Activated naive CD4-positive, alpha-beta T cell treated with anti-CD3 and anti-CD28 coated beads for 36 hours (primary cell): Measurements from ENCODE around the gene LIPC. TPM values are rescaled to one million over a fixed set of nuclear protein-coding genes. Genes with fewer than 3 reads are reported as not detected.

Experiments
- CTCF ChIA-PET: fragments of 350-600 bp; sonication (Branson Sonifier 250); formaldehyde crosslinking; loops from one replicate; lab custom pipeline; 2021; ENCODE audit warnings: antibody characterized with exemption; lab: Charles Lee
- DNase-seq: peaks from one replicate; pipeline ENCODE4 v3.0.0-alpha.2; 2020
- H3K27ac Mint-ChIP-seq: one replicate; pipeline ENCODE4 v1.8.0; 2021; ENCODE audit warnings: mild to moderate bottlenecking, mixed read lengths
- H3K27me3 Mint-ChIP-seq: one replicate; pipeline ENCODE4 v1.8.0; 2021; ENCODE audit warnings: low read depth, mixed read lengths
- H3K36me3 Mint-ChIP-seq: one replicate; pipeline ENCODE4 v1.8.0; 2021; ENCODE audit warnings: low read depth, mixed read lengths
- H3K4me1 Mint-ChIP-seq: one replicate; pipeline ENCODE4 v1.8.0; 2021; ENCODE audit warnings: low read depth, mixed read lengths
- H3K4me3 Mint-ChIP-seq: one replicate; pipeline ENCODE4 v1.8.0; 2021; ENCODE audit warnings: mild to moderate bottlenecking, moderate library complexity, mixed read lengths
- H3K9me3 Mint-ChIP-seq: one replicate; pipeline ENCODE4 v1.8.0; 2021; ENCODE audit warnings: mixed read lengths
- intact Hi-C: fragments of 100-400 bp; cut with micrococcal nuclease; formaldehyde crosslinking; loops from one replicate; pipeline ENCODE4 v1.15.1; 2023
- total RNA-seq, 2 experiments: library from RNA; stranded (reverse); gene quantifications; one replicate each; pipeline ENCODE4 v1.2.3, GENCODE V29; 2021

LIPC gene
- total RNA-seq, 2 experiments from 2014 or later: 0.14 to 0.47 TPM

- H3K27me3 Mint-ChIP-seq: no peaks in the 10 kb centered on the region
- no peaks in the 10 kb centered on the region for H3K36me3 Mint-ChIP-seq
- no peaks in the 10 kb centered on the region for H3K4me1 Mint-ChIP-seq
- no peak overlapping the region for H3K4me3 Mint-ChIP-seq
- no peaks in the 10 kb centered on the region for H3K9me3 Mint-ChIP-seq
- H3K27ac Mint-ChIP-seq: no peak overlapping the region
- intact Hi-C loops: no loop called here
- no peak for DNase-seq
- CTCF ChIA-PET: no interaction called here
These were observed 130.3 kb downstream of the LIPC start for GRCh38 chr15:58562135-58562534.

GRCh38 chr15:58564981-58565380, 133.2 kb downstream of the LIPC start:
- intact Hi-C loops: no loop called here
- DNase-seq: no peak
- Mint-ChIP-seq H3K4me1 (peaks cover 10% of the 10 kb centered on the region), H3K36me3 (no peaks in the 10 kb centered on the region), H3K4me3 (no peak overlapping the region), H3K27me3 (no peaks in the 10 kb centered on the region), H3K27ac (no peak overlapping the region), H3K9me3 (peaks cover 2% of the 10 kb centered on the region)
- CTCF ChIA-PET: no interaction called here

- H3K27ac Mint-ChIP-seq: no peak overlapping the region
- H3K36me3 Mint-ChIP-seq: peaks cover 1% of the 10 kb centered on the region
- H3K4me1 Mint-ChIP-seq: peaks cover 10% of the 10 kb centered on the region
- CTCF ChIA-PET: no interaction called here
- H3K4me3 Mint-ChIP-seq: no peak overlapping the region
- intact Hi-C loops: no loop called here
- no peaks in the 10 kb centered on the region for H3K27me3 Mint-ChIP-seq
- peaks cover 2% of the 10 kb centered on the region for H3K9me3 Mint-ChIP-seq
- no peak for DNase-seq
These were observed 133.8 kb downstream of the LIPC start for GRCh38 chr15:58565619-58566018.

GRCh38 chr15:58566029-58566428, 134.2 kb downstream of the LIPC start:
- Mint-ChIP-seq H3K27ac (no peak overlapping the region), H3K27me3 (no peaks in the 10 kb centered on the region), H3K4me3 (no peak overlapping the region), H3K9me3 (peaks cover 2% of the 10 kb centered on the region), H3K36me3 (peaks cover 1% of the 10 kb centered on the region), H3K4me1 (peaks cover 10% of the 10 kb centered on the region)
- intact Hi-C loops: no loop called here
- CTCF ChIA-PET: no interaction called here
- DNase-seq: no peak

- no peaks in the 10 kb centered on the region for H3K27me3 Mint-ChIP-seq
- peaks cover 1% of the 10 kb centered on the region for H3K36me3 Mint-ChIP-seq
- H3K9me3 Mint-ChIP-seq: peaks cover 2% of the 10 kb centered on the region
- intact Hi-C loops: no loop called here
- H3K4me1 Mint-ChIP-seq: peaks cover 10% of the 10 kb centered on the region
- CTCF ChIA-PET: interaction anchor here (0.7 to 2.0 kb wide), 3 partner anchors 91 to 239 kb away, joined by 3 to 4 read pairs (median 3); no protein-coding TSS in a partner anchor
- DNase-seq: peak; percentile 52
- no peak overlapping the region for H3K4me3 Mint-ChIP-seq
- no peak overlapping the region for H3K27ac Mint-ChIP-seq
These were observed 136.4 kb downstream of the LIPC start for GRCh38 chr15:58568157-58568571.

- H3K4me1 Mint-ChIP-seq: peaks cover 10% of the 10 kb centered on the region
- DNase-seq: no peak
- CTCF ChIA-PET: interaction anchor here (2.0 kb wide), 1 partner anchor 92 kb away, joined by 4 read pairs; no protein-coding TSS in a partner anchor
These were observed 137.7 kb downstream of the LIPC start for GRCh38 chr15:58569455-58569854.

GRCh38 chr15:58571491-58571890, 139.7 kb downstream of the LIPC start:
- CTCF ChIA-PET: interaction anchor here (1.1 kb wide), 1 partner anchor 9 kb away, joined by 3 read pairs; no protein-coding TSS in a partner anchor
- Mint-ChIP-seq H3K27ac (no peak overlapping the region), H3K4me1 (peaks cover 16% of the 10 kb centered on the region), H3K36me3 (peaks cover 1% of the 10 kb centered on the region), H3K27me3 (no peaks in the 10 kb centered on the region), H3K9me3 (peaks cover 2% of the 10 kb centered on the region), H3K4me3 (no peak overlapping the region)
- intact Hi-C loops: no loop called here
- no peak for DNase-seq

More at GRCh38 chr15:58569455-58569854, 137.7 kb downstream of the LIPC start:
- Mint-ChIP-seq H3K9me3 (peaks cover 2% of the 10 kb centered on the region), H3K36me3 (peaks cover 1% of the 10 kb centered on the region), H3K4me3 (no peak overlapping the region), H3K27ac (no peak overlapping the region), H3K27me3 (no peaks in the 10 kb centered on the region)
- intact Hi-C loops: no loop called here

GRCh38 chr15:58572521-58572920, 140.7 kb downstream of the LIPC start:
- Mint-ChIP-seq H3K36me3 (peaks cover 1% of the 10 kb centered on the region), H3K27ac (no peak overlapping the region), H3K9me3 (peaks cover 2% of the 10 kb centered on the region), H3K4me3 (no peak overlapping the region), H3K4me1 (peaks cover 16% of the 10 kb centered on the region), H3K27me3 (no peaks in the 10 kb centered on the region)
- no peak for DNase-seq
- CTCF ChIA-PET: no interaction called here
- intact Hi-C loops: no loop called here

GRCh38 chr15:58573270-58573669, 141.5 kb downstream of the LIPC start:
- Mint-ChIP-seq H3K4me1 (peaks cover 10% of the 10 kb centered on the region), H3K27ac (no peak overlapping the region), H3K9me3 (peaks cover 2% of the 10 kb centered on the region), H3K4me3 (no peak overlapping the region), H3K36me3 (peaks cover 1% of the 10 kb centered on the region), H3K27me3 (no peaks in the 10 kb centered on the region)
- no peak for DNase-seq
- intact Hi-C loops: no loop called here
- CTCF ChIA-PET: no interaction called here

GRCh38 chr15:58574631-58575030, 142.8 kb downstream of the LIPC start:
- Mint-ChIP-seq H3K36me3 (peaks cover 1% of the 10 kb centered on the region), H3K4me1 (peaks cover 6% of the 10 kb centered on the region), H3K27ac (no peak overlapping the region), H3K27me3 (no peaks in the 10 kb centered on the region), H3K9me3 (no peaks in the 10 kb centered on the region), H3K4me3 (no peak overlapping the region)
- DNase-seq: no peak
- CTCF ChIA-PET: interaction anchor here (0.5 to 0.9 kb wide), 4 partner anchors 10 to 786 kb away, joined by 3 to 4 read pairs (median 3); no protein-coding TSS in a partner anchor
- intact Hi-C loops: no loop called here

- Mint-ChIP-seq H3K27ac (no peak overlapping the region), H3K9me3 (no peaks in the 10 kb centered on the region), H3K27me3 (no peaks in the 10 kb centered on the region), H3K4me3 (no peak overlapping the region), H3K36me3 (no peaks in the 10 kb centered on the region), H3K4me1 (peaks cover 6% of the 10 kb centered on the region)
- DNase-seq: no peak
- intact Hi-C loops: no loop called here
- CTCF ChIA-PET: interaction anchor here (0.5 to 0.9 kb wide), 5 partner anchors 9 to 786 kb away, joined by 3 to 4 read pairs (median 3); no protein-coding TSS in a partner anchor
These were observed 143.4 kb downstream of the LIPC start for GRCh38 chr15:58575045-58575786.

GRCh38 chr15:58576657-58577056, 144.9 kb downstream of the LIPC start:
- CTCF ChIA-PET: no interaction called here
- DNase-seq: no peak
- Mint-ChIP-seq H3K27ac (no peak overlapping the region), H3K4me3 (no peak overlapping the region), H3K27me3 (no peaks in the 10 kb centered on the region), H3K36me3 (no peaks in the 10 kb centered on the region), H3K9me3 (no peaks in the 10 kb centered on the region), H3K4me1 (peaks cover 6% of the 10 kb centered on the region)
- intact Hi-C loops: no loop called here

- Mint-ChIP-seq H3K9me3 (peaks cover 7% of the 10 kb centered on the region), H3K36me3 (no peaks in the 10 kb centered on the region), H3K4me3 (no peak overlapping the region), H3K27ac (no peak overlapping the region), H3K27me3 (peaks cover 3% of the 10 kb centered on the region), H3K4me1 (peaks cover 9% of the 10 kb centered on the region)
- intact Hi-C loops: no loop called here
- CTCF ChIA-PET: interaction anchor here (0.7 kb wide), 1 partner anchor 171 kb away, joined by 4 read pairs; no protein-coding TSS in a partner anchor
- DNase-seq: no peak
These were observed 150.4 kb downstream of the LIPC start for GRCh38 chr15:58582160-58582559.
